IPS-15b (cell line): ENCODE results near the gene HSD11B1.

ENCODE experiments used
- H3K27me3 ChIP-seq: one replicate; pipeline ENCODE4 v1.6.1; 2013; ENCODE audit warnings: low read length; ENCODE audit not compliant: control insufficient read depth, insufficient read depth
- H3K36me3 ChIP-seq: one replicate; pipeline ENCODE4 v1.6.1; 2013; ENCODE audit warnings: low read length; ENCODE audit not compliant: control insufficient read depth, insufficient read depth
- H3K4me1 ChIP-seq: one replicate; pipeline ENCODE4 v1.6.1; 2013; ENCODE audit warnings: mild to moderate bottlenecking, low read length; ENCODE audit not compliant: control insufficient read depth, insufficient read depth
- H3K4me3 ChIP-seq: one replicate; pipeline ENCODE4 v1.5.1; 2013; ENCODE audit warnings: low read depth, low read length
- H3K9ac ChIP-seq: one replicate; pipeline ENCODE4 v1.6.1; 2013; ENCODE audit warnings: low read depth, mild to moderate bottlenecking, low read length
- H3K9me3 ChIP-seq: one replicate; pipeline ENCODE4 v1.6.1; 2013; ENCODE audit warnings: mild to moderate bottlenecking, low read length; ENCODE audit not compliant: control insufficient read depth, insufficient read depth

Gene HSD11B1

DNA sequence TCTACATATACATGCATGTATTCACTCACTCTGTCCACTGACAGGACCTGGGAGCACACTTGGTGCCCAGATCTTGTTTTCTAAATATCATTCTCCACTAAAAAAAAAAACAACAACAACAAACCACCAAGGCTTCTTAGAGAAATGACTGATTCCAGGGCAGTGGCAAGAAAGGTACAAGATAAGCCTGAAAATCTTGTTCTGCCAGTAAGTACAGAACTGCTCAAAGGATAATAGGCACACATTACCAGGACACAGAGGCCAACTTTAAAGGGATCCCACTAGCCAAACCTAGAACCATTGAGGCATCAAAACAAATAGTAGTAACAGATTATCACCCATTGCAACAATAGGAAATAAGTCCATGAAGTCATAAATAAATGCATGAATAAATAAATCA is 10.7 kb downstream of the HSD11B1 start:
- no peaks in the 10 kb centered on the region for H3K27me3 ChIP-seq
- no peaks in the 10 kb centered on the region for H3K36me3 ChIP-seq
- no peak overlapping the region for H3K4me3 ChIP-seq
- no peaks in the 10 kb centered on the region for H3K9me3 ChIP-seq
- no peaks in the 10 kb centered on the region for H3K4me1 ChIP-seq
- H3K9ac ChIP-seq, result no peak overlapping the region

DNA sequence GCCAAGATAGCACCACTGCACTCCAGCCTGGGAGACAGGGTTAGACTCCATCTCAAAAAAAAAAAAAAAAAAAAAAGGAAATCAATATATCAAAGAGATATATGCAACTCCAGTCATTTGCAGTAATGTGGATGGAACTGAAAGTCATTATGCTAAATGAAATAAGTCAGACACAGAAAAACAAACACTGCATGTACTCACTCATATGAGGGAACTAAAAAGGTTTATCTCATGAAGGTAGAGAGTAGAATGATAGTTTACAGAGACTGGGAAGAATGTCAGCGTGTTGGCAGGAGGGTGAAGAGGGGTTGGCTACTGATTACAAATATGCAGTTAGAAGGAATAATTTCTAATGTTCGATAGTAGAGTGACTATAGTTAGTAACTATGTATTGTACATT is 13.2 kb downstream of the HSD11B1 start:
- Histone ChIP-seq H3K4me1 (no peaks in the 10 kb centered on the region), H3K9me3 (no peaks in the 10 kb centered on the region), H3K36me3 (no peaks in the 10 kb centered on the region)

DNA sequence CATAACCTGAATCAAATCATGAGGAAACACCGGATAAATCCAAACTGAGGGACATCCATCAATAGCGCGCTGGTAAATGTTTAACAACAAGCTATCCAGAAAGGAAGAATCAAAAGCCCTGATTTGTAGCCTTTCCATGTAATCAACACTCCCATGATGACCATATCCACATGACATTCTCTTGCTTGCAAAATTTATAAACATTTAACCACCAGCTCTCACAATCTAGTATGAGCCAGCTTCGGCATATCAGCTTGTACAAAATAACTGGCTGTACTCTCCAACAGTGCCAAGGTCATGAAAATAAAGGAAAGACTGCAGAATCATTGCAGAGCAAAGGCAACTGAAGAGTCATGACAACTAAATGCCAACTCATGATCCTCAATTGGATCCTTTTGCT is 15.7 kb downstream of the HSD11B1 start:
- no peak overlapping the region for H3K4me3 ChIP-seq
- H3K9me3 ChIP-seq, result no peaks in the 10 kb centered on the region
- H3K27me3 ChIP-seq, result no peaks in the 10 kb centered on the region
- no peak overlapping the region for H3K9ac ChIP-seq
- no peaks in the 10 kb centered on the region for H3K36me3 ChIP-seq
- no peaks in the 10 kb centered on the region for H3K4me1 ChIP-seq

More for the DNA sequence above, 13.2 kb downstream of the HSD11B1 start:
- Histone ChIP-seq H3K4me3 (no peak overlapping the region), H3K9ac (no peak overlapping the region), H3K27me3 (no peaks in the 10 kb centered on the region)

DNA sequence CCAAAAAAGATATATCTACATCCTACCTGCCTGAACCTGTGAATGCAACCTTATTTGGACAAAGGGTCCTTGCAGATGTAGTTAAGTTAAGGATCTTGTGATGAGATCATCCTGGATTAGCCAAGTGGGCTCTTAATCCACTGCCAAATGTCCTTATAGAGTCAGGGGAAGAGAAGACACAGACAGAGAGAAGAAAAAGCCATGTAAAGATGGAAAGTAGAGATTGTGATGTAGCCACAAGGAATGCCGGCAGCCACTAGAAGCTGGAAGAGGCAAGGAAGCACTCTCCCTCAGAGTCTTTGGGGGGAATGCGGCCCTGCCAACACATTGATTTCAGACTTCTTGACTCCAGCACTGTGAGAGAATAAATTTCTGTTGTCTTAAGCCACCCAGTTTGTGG is 16.2 kb downstream of the HSD11B1 start:
- H3K4me3 ChIP-seq, result no peak overlapping the region
- H3K9me3 ChIP-seq, result no peaks in the 10 kb centered on the region
- H3K36me3 ChIP-seq, result no peaks in the 10 kb centered on the region
- no peak overlapping the region for H3K9ac ChIP-seq
- no peaks in the 10 kb centered on the region for H3K27me3 ChIP-seq
- H3K4me1 ChIP-seq, result no peaks in the 10 kb centered on the region

DNA sequence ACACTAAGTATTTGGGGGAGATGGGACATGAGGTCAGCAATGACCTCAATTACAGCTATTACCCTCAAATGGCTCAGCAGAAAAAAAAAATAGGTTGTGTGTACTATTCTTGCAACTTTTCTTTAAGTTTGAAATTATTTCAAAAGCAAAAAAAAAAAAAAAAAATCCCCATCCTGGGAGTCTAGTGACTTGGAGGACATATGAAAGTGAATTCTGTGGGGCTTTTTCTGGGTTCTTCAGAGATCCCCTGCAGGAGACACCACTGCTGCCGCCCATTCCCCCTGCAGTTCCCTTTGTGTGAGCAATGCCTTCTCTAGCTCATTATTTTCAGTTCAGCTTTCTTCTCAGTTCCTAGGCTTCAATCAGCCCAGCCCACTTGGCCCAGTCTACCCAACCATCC is 16.7 kb downstream of the HSD11B1 start:
- no peaks in the 10 kb centered on the region for H3K27me3 ChIP-seq
- H3K9ac ChIP-seq, result no peak overlapping the region
- H3K36me3 ChIP-seq, result no peaks in the 10 kb centered on the region
- H3K4me3 ChIP-seq, result no peak overlapping the region
- no peaks in the 10 kb centered on the region for H3K9me3 ChIP-seq
- H3K4me1 ChIP-seq, result no peaks in the 10 kb centered on the region

DNA sequence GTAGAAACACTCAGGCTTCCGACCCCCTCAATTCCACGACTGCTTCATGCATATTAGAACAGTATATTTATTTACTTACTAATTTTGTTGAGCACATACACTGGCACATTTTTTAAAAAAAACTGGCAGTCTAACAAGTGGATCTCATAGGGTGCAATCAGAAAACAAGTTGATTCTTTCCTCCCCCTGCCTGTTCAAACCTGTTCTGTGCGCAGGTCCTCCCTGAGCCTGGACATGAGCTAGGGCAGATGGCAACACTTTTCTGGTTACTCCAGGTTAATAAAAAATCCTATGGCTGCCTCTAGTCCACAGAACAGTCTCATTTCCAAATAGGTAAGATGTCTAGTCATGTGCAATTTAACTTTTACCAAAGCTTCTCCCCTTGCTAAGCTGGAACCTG is 18.6 kb downstream of the HSD11B1 start:
- no peaks in the 10 kb centered on the region for H3K36me3 ChIP-seq
- no peaks in the 10 kb centered on the region for H3K9me3 ChIP-seq
- no peaks in the 10 kb centered on the region for H3K4me1 ChIP-seq
- H3K9ac ChIP-seq, result no peak overlapping the region
- H3K27me3 ChIP-seq, result no peaks in the 10 kb centered on the region
- no peak overlapping the region for H3K4me3 ChIP-seq

DNA sequence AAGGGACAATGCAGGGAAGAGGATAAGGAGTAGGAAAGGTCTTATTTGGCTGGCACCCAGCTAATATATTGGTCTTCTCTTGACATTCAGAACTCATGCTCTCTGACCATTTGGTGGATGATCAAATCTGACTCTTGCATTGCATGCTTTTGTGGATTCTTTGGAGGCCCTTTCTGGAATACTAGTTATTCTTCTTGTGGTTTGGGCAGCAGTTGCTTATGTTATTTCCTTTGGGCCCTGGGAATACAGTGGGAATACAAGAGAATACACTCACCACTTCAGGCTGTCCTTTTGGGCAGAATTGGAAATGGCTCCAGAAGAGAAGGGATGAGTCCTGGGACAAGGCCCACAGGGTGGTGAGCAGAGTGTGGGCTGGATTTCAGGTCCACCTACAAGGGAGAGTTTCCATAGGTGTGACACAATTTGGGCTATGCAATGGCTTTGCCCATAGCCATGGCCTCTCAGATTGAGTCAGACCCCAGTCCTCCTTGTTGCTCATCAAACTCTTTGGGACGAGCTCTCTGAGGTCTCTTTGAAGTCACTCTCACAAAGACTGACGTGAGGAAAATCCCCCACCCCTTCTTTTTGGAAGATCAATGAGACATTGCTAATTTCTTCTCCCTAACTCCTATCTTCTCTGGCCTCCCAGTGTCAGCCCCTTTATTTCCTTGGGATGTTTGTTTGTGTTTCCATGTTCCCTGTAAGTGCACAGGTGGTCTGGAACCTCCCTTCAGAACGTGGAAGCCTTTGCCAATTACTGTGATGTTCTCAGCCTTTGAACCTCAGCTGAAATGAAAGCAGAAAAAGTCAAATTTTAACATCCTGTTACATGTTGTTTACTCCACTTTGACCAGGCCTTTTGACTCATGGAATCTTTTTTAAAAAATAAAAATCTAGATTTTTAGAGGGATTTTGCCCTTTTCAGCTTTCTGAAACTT is 19.4 kb downstream of the HSD11B1 start:
- H3K9ac ChIP-seq, result no peak overlapping the region
- no peaks in the 10 kb centered on the region for H3K27me3 ChIP-seq
- H3K4me3 ChIP-seq, result no peak overlapping the region
- H3K36me3 ChIP-seq, result no peaks in the 10 kb centered on the region
- H3K9me3 ChIP-seq, result no peaks in the 10 kb centered on the region
- no peaks in the 10 kb centered on the region for H3K4me1 ChIP-seq

DNA sequence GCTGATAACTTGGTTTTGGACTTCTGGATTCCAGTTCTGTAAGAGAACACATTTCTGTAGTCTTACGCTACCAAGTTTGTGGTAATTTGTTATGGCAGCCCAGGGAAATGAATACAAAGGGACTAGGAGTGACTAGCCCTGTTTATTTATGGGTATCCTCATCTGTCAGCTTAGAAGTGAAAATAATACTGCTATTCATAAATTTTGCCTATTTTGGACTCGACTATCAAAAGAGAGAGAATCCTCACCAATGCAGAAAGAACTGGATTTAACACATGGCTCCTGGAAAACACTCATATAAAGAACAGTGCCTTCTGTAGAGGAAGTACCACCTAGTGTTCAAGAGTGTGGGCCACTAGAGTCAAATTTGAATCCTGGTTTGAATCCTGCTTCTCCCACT is 22.6 kb downstream of the HSD11B1 start:
- H3K9ac ChIP-seq, result no peak overlapping the region
- H3K36me3 ChIP-seq, result no peaks in the 10 kb centered on the region
- H3K4me3 ChIP-seq, result no peak overlapping the region
- H3K27me3 ChIP-seq, result no peaks in the 10 kb centered on the region
- no peaks in the 10 kb centered on the region for H3K4me1 ChIP-seq
- no peaks in the 10 kb centered on the region for H3K9me3 ChIP-seq

DNA sequence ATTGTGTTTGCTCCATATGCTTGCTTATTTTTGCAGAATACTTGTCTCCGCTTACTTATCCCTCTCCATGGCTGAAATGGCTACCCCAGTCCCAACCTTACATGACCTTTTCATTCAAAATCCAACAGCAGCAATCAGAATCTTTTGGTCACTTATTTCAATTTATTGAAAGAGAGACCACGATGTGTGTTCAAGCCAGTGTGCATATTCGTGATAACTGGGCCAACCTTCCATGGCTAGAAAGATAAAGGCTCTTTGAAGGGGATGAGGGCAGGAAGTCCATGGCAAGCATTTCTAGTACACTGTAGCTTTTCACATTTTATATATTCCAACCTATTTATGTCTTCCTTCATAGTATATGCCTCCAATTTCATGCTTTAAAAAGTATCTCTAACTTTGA is 23.1 kb downstream of the HSD11B1 start:
- Histone ChIP-seq H3K9me3 (no peaks in the 10 kb centered on the region), H3K27me3 (no peaks in the 10 kb centered on the region), H3K9ac (no peak overlapping the region), H3K36me3 (no peaks in the 10 kb centered on the region), H3K4me1 (no peaks in the 10 kb centered on the region), H3K4me3 (no peak overlapping the region)

DNA sequence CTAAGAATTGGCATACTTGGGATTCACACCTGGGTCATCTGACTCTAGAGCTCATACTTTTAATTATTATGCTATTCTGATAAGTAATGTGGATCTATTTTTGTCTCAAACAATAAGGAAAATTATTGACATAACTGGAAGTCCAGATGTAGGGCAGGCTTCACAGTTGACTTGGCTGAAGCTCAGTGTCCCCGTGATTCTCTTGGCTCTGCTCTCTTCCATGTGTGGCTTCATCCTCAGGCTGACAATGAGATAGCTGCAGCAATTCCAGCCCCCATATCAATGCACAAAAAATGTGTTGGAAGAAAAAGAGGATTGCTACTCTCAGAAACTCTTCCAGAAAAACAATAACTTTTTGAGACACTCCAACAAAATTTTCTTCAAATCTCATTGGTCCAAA is 23.8 kb downstream of the HSD11B1 start:
- no peak overlapping the region for H3K9ac ChIP-seq
- no peaks in the 10 kb centered on the region for H3K36me3 ChIP-seq
- H3K9me3 ChIP-seq, result no peaks in the 10 kb centered on the region
- H3K27me3 ChIP-seq, result no peaks in the 10 kb centered on the region
- H3K4me1 ChIP-seq, result no peaks in the 10 kb centered on the region
- H3K4me3 ChIP-seq, result no peak overlapping the region

DNA sequence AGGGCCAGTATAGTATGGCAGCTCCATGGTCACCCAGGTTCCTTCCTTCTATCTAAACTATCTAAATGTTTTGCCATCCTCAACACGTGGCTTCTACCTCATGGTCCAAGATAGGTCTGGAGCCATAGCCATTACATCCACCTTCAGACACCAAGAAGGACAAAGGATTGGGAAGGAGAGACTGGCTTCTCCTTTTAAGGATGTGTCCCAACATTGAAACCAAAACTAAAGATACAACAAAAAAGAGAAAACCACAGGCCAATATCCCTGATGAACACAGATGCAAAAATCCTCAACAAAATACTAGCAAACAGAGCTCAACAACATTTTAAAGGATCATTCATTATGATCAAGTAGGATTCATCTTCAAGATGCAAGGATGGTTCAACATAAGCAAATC is 24.8 kb downstream of the HSD11B1 start:
- Histone ChIP-seq H3K27me3 (no peaks in the 10 kb centered on the region), H3K4me3 (no peak overlapping the region), H3K9me3 (no peaks in the 10 kb centered on the region), H3K36me3 (no peaks in the 10 kb centered on the region), H3K9ac (no peak overlapping the region), H3K4me1 (no peaks in the 10 kb centered on the region)

DNA sequence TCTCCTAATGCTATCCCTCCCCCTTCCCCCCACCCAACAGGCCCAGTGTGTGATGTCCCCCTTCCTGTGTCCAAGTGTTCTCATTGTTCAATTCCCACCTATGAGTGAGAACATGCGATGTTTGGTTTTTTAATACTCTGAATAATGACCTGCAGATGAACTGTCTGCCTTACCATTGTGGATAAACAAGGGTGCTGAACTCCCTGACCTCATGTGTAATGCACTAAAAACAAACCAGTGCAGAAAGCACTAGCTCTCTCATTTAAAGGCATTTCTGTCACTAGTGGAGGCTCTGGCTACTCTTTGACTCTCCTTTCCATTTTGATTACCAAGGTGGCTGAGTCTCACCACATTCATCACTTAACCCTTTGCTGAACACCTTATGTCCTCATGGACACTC is 28.1 kb downstream of the HSD11B1 start:
- no peaks in the 10 kb centered on the region for H3K36me3 ChIP-seq
- H3K27me3 ChIP-seq, result no peaks in the 10 kb centered on the region
- H3K9me3 ChIP-seq, result no peaks in the 10 kb centered on the region
- H3K4me3 ChIP-seq, result no peak overlapping the region
- no peaks in the 10 kb centered on the region for H3K4me1 ChIP-seq
- no peak overlapping the region for H3K9ac ChIP-seq
